Activated CD4-positive, alpha-beta memory T cell treated with anti-CD3 and anti-CD28 coated beads for 36 hours (primary cell): ENCODE results near the gene KIAA1671. TPM values are rescaled to one million over a fixed set of nuclear protein-coding genes. Genes with fewer than 3 reads are reported as not detected.

Experiments used
- CTCF ChIA-PET: fragments of 350-600 bp; sonication (Branson Sonifier 250); formaldehyde crosslinking; loops from one replicate; lab custom pipeline; 2021; ENCODE audit warnings: antibody characterized with exemption, inconsistent platforms; lab: Charles Lee
- POLR2A ChIA-PET: fragments of 350-600 bp; sonication (Branson Sonifier 250); formaldehyde crosslinking; loops from one replicate; lab custom pipeline; 2021; ENCODE audit warnings: antibody characterized with exemption; lab: Charles Lee
- DNase-seq: peaks from one replicate; pipeline ENCODE4 v3.0.0-alpha.2; 2020
- H3K27ac Mint-ChIP-seq: one replicate; pipeline ENCODE4 v1.8.0; 2021; ENCODE audit warnings: mixed read lengths
- H3K27me3 Mint-ChIP-seq: one replicate; pipeline ENCODE4 v1.8.0; 2021; ENCODE audit warnings: mixed read lengths
- H3K36me3 Mint-ChIP-seq: one replicate; pipeline ENCODE4 v1.8.0; 2021; ENCODE audit warnings: mixed read lengths
- H3K4me1 Mint-ChIP-seq: one replicate; pipeline ENCODE4 v1.8.0; 2021; ENCODE audit warnings: low read depth, mixed read lengths
- H3K4me3 Mint-ChIP-seq: one replicate; pipeline ENCODE4 v1.8.0; 2021; ENCODE audit warnings: mild to moderate bottlenecking, mixed read lengths
- H3K9me3 Mint-ChIP-seq: one replicate; pipeline ENCODE4 v1.8.0; 2021; ENCODE audit warnings: mixed read lengths
- intact Hi-C: fragments of 100-400 bp; cut with micrococcal nuclease; formaldehyde crosslinking; loops from one replicate; pipeline ENCODE4 v1.15.1; 2023
- total RNA-seq, 2 experiments: library from RNA; stranded (reverse); gene quantifications; one replicate each; pipeline ENCODE4 v1.2.3, GENCODE V29; 2021

Gene KIAA1671
- total RNA-seq, 2 experiments from 2014 or later = 6.5 to 6.8 TPM

- peaks cover 9% of the 10 kb centered on the region for H3K27me3 Mint-ChIP-seq
- no peaks in the 10 kb centered on the region for H3K36me3 Mint-ChIP-seq
- intact Hi-C loops = no loop called here
- no peak overlapping the region for H3K27ac Mint-ChIP-seq
- CTCF ChIA-PET = interaction anchor here (1.6 kb wide), 1 partner anchor 62 kb away, joined by 5 read pairs; no protein-coding TSS in a partner anchor
- no peaks in the 10 kb centered on the region for H3K9me3 Mint-ChIP-seq
- peaks cover 7% of the 10 kb centered on the region for H3K4me1 Mint-ChIP-seq
- DNase-seq = no peak
- POLR2A ChIA-PET = no interaction called here
- H3K4me3 Mint-ChIP-seq = no peak overlapping the region
Measured at GRCh38 chr22:24986816-24987215, 34.3 kb downstream of the KIAA1671 start.

GRCh38 chr22:24989135-24989534, 36.6 kb downstream of the KIAA1671 start:
- peaks cover 17% of the 10 kb centered on the region for H3K4me1 Mint-ChIP-seq
- POLR2A ChIA-PET = no interaction called here
- no peak overlapping the region for H3K27ac Mint-ChIP-seq
- DNase-seq = no peak
- CTCF ChIA-PET = no interaction called here
- no peak overlapping the region for H3K4me3 Mint-ChIP-seq
- peaks cover 18% of the 10 kb centered on the region for H3K27me3 Mint-ChIP-seq
- H3K9me3 Mint-ChIP-seq = no peaks in the 10 kb centered on the region
- no peaks in the 10 kb centered on the region for H3K36me3 Mint-ChIP-seq
- intact Hi-C loops = no loop called here

DNA sequence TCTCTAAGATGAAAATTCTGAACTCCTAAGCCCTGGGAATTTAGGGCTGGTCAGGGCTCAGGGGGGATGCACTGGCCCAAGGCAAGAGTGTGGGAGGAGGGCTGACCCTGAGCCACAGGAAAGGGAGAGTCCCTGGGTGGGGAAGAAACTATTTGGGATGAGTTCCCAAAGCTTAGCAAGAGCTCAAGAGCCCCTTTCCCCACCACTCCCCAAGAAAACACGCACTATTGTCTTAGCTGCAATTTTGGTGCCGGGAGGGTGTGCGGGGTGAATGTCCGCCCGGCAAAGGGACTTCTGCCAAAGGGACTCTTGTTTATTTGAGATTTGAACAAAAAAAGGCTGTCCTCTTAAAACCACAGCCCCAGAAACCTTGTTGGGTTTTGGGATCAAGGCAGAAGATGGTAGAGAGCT, 37.0 kb downstream of the KIAA1671 start:
- ChIA-PET POLR2A (no interaction called here), CTCF (no interaction called here)
- H3K4me3 Mint-ChIP-seq = no peak overlapping the region
- intact Hi-C loops = no loop called here
- H3K36me3 Mint-ChIP-seq = no peaks in the 10 kb centered on the region
- peaks cover 21% of the 10 kb centered on the region for H3K4me1 Mint-ChIP-seq
- H3K27me3 Mint-ChIP-seq = peaks cover 18% of the 10 kb centered on the region
- H3K27ac Mint-ChIP-seq = no peak overlapping the region
- H3K9me3 Mint-ChIP-seq = no peaks in the 10 kb centered on the region
- DNase-seq = no peak

- intact Hi-C loops = no loop called here
- H3K27me3 Mint-ChIP-seq = peaks cover 18% of the 10 kb centered on the region
- H3K27ac Mint-ChIP-seq = no peak overlapping the region
- no peak overlapping the region for H3K4me3 Mint-ChIP-seq
- ChIA-PET POLR2A (no interaction called here), CTCF (interaction anchor here (1.7 kb wide), 1 partner anchor 58 kb away, joined by 5 read pairs; no protein-coding TSS in a partner anchor)
- no peaks in the 10 kb centered on the region for H3K36me3 Mint-ChIP-seq
- DNase-seq = no peak
- no peaks in the 10 kb centered on the region for H3K9me3 Mint-ChIP-seq
- H3K4me1 Mint-ChIP-seq = peaks cover 21% of the 10 kb centered on the region
Measured at GRCh38 chr22:24990344-24990905, 37.9 kb downstream of the KIAA1671 start.

GRCh38 chr22:24992946-24993345, 40.4 kb downstream of the KIAA1671 start:
- H3K4me3 Mint-ChIP-seq = no peak overlapping the region
- DNase-seq = no peak
- H3K27me3 Mint-ChIP-seq = peaks cover 26% of the 10 kb centered on the region
- intact Hi-C loops = no loop called here
- H3K4me1 Mint-ChIP-seq = peaks cover 15% of the 10 kb centered on the region
- ChIA-PET CTCF (interaction anchor here (1.1 kb wide), 1 partner anchor 69 kb away, joined by 3 read pairs; no protein-coding TSS in a partner anchor), POLR2A (no interaction called here)
- H3K36me3 Mint-ChIP-seq = no peaks in the 10 kb centered on the region
- H3K9me3 Mint-ChIP-seq = no peaks in the 10 kb centered on the region
- H3K27ac Mint-ChIP-seq = no peak overlapping the region

DNA sequence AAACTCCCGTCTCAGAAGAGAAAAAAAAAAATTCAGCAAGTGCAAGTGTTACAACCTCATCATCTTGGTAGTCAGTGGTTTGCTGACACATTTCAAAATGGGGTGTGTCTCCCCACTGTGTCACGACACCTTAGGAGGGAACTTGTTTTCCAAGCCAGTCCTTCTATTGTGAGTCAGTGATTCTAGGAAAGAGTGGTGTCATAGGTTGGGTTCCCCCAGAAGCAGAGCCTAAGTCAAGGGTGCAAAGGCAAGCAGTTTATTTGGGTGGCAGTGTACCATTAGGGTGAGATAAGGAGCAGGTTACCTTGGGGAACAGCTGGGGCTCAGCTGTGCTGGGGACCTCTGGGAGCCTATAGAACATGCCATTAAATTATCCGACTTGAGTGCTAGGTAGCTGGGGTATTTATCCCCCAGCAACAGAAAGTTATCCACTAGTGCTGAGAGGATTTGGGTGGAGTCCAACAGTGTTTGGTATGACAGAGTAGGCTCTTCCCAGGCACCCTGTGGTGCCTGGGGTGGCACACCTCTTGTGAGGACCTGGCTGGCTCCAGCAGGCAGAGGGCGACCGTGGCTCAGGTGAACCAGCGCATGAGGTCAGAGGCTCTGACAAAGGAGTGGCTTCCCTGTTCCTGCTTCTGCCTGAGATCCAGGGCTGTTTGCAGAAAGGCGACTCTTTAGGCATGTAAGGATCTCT, 41.7 kb downstream of the KIAA1671 start:
- CTCF ChIA-PET = interaction anchor here (1.4 to 1.7 kb wide), 2 partner anchors 55 to 92 kb away, joined by 3 to 4 read pairs; no protein-coding TSS in a partner anchor
- peak; percentile 78 for DNase-seq
- H3K27ac Mint-ChIP-seq = peak overlapping the region; percentile 56
- H3K36me3 Mint-ChIP-seq = no peaks in the 10 kb centered on the region
- H3K4me1 Mint-ChIP-seq = peaks cover 15% of the 10 kb centered on the region
- POLR2A ChIA-PET = no interaction called here
- intact Hi-C loops = loop anchor here (1.0 kb wide), 2 partner anchors 42 to 61 kb away; partner anchors contain the start of gene KIAA1671
- H3K27me3 Mint-ChIP-seq = peaks cover 26% of the 10 kb centered on the region
- no peaks in the 10 kb centered on the region for H3K9me3 Mint-ChIP-seq
- H3K4me3 Mint-ChIP-seq = no peak overlapping the region

DNA sequence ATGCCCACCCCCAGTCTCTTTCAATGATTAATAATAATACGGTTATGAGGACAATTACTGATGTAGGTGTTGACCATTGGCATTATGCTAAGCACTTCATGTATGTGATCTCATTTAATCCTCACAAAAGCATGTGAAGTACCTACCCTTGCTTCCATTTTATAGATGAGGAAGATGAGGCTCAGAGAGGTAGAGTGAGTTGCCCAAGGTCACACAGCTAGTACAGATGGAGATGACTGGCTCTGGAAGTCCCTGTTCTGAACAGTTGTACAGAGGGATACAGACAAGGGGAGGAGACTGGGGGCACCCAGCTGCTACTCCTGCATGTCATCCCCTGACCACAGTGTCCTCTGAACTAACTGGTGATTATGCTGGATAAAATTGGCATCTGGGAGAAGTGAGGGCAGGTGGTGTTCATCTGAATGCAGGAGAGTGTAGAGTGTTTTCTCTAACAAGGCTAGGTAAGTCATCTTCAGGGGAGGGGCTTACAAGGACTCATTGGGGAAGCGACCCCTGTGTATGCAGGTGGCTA, 43.2 kb downstream of the KIAA1671 start:
- intact Hi-C loops = no loop called here
- H3K36me3 Mint-ChIP-seq = no peaks in the 10 kb centered on the region
- H3K27me3 Mint-ChIP-seq = peaks cover 26% of the 10 kb centered on the region
- ChIA-PET CTCF (interaction anchor here (0.6 to 2.4 kb wide), 3 partner anchors 25 to 90 kb away, joined by 3 to 6 read pairs (median 5); no protein-coding TSS in a partner anchor), POLR2A (no interaction called here)
- no peak overlapping the region for H3K27ac Mint-ChIP-seq
- H3K4me3 Mint-ChIP-seq = no peak overlapping the region
- no peak for DNase-seq
- H3K9me3 Mint-ChIP-seq = no peaks in the 10 kb centered on the region
- H3K4me1 Mint-ChIP-seq = peaks cover 15% of the 10 kb centered on the region

DNA sequence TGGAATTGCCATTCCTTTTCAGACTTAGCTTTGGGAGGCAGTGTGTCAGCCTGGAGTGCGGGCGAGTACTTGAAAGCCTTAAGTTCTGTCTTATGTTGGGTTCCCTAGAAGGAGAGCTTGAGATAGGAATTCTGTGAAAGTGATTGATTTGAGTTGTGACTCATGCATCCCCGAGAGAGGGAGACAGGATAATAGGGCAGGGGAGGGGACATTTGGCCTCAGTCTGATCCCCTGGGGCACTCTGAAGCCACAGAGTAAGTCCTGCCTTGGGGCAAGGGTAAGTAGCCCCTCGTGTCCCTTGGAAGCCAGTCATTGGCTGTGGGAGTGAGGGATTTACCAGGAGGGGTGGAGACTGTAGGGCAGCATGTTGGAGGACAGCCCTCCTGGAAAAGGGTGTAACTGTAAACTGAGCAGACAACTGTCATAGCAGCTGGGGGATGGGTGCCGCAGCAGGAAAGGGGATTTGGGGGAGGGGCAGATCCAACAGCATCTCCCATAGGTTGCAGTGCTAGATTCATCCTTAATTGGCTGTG, 44.0 kb downstream of the KIAA1671 start:
- no peak for DNase-seq
- Mint-ChIP-seq H3K4me1 (peaks cover 15% of the 10 kb centered on the region), H3K27me3 (peaks cover 25% of the 10 kb centered on the region), H3K36me3 (no peaks in the 10 kb centered on the region), H3K4me3 (no peak overlapping the region), H3K9me3 (no peaks in the 10 kb centered on the region), H3K27ac (no peak overlapping the region)
- ChIA-PET CTCF (interaction anchor here (2.4 kb wide), 1 partner anchor 52 kb away, joined by 6 read pairs; no protein-coding TSS in a partner anchor), POLR2A (no interaction called here)
- intact Hi-C loops = no loop called here

- no peaks in the 10 kb centered on the region for H3K36me3 Mint-ChIP-seq
- POLR2A ChIA-PET = no interaction called here
- H3K9me3 Mint-ChIP-seq = no peaks in the 10 kb centered on the region
Measured at GRCh38 chr22:24997023-24997422, 44.5 kb downstream of the KIAA1671 start.

DNA sequence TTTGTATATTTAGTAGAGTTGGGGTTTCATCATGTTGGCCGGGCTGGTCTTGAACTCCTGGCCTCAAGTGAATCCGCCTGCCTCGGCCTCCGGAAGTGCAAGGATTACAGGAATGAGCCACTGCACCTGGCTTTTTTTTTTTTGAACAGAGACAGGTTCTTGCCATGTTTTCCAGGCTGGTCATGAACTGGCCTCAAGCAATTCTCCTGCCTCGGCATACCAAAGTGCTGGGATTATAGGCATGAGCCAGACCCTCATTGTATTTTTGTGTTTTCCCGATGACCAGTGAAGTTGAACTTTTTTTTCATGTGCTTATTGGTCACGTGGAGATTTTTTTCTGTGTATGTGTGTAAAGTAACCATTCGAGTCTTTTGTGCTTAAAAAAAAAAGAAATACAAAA, 48.2 kb downstream of the KIAA1671 start:
- Mint-ChIP-seq H3K36me3 (no peaks in the 10 kb centered on the region), H3K27ac (no peak overlapping the region), H3K4me3 (no peak overlapping the region), H3K9me3 (peaks cover 10% of the 10 kb centered on the region), H3K4me1 (peaks cover 3% of the 10 kb centered on the region), H3K27me3 (peaks cover 13% of the 10 kb centered on the region)
- CTCF ChIA-PET = no interaction called here
- POLR2A ChIA-PET = no interaction called here
- DNase-seq = no peak
- intact Hi-C loops = no loop called here

More at GRCh38 chr22:24997023-24997422, 44.5 kb downstream of the KIAA1671 start:
- Mint-ChIP-seq H3K4me1 (peaks cover 16% of the 10 kb centered on the region), H3K27ac (no peak overlapping the region), H3K27me3 (peaks cover 20% of the 10 kb centered on the region), H3K4me3 (no peak overlapping the region)
- CTCF ChIA-PET = interaction anchor here (2.4 kb wide), 1 partner anchor 52 kb away, joined by 6 read pairs; no protein-coding TSS in a partner anchor
- DNase-seq = no peak
- intact Hi-C loops = no loop called here

DNA sequence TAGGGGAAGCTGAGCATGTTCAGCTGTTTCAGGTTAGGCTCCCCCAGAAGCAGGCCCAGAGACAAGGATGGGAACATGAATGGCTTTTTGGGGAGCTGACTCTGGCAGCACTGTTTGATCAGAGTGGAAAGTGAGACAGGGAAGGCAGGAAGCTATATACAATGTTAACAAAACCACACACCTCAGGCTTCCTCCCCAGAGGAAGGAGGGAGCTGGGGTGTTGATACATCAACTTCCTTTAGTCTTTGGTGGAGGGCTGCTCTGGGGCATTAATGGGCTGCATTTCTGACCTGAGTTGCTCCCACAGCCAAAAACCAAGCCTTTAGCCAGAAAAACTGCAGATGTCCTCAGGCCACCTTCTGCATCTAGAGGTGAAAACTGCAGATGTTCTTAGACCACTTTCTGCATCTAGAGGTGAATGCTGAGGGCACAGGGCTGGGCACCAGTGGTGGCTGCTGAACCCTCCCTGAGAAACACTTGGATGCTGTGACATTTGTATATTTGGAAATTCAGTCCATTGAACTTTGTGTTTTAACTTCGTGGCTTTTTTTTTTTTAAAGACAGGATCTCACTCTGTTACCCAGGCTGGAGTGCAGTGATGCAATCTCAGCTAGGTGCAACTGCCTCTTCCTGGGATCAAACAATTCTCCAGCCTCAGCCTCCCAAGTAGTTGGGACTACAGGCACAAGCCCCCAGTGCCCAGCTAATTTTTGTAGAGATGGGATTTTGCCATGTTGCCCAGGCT, 49.9 kb downstream of the KIAA1671 start:
- Mint-ChIP-seq H3K27me3 (peaks cover 2% of the 10 kb centered on the region), H3K9me3 (peaks cover 10% of the 10 kb centered on the region), H3K27ac (no peak overlapping the region), H3K36me3 (no peaks in the 10 kb centered on the region), H3K4me1 (peaks cover 3% of the 10 kb centered on the region), H3K4me3 (no peak overlapping the region)
- ChIA-PET CTCF (interaction anchor here (0.7 kb wide), 1 partner anchor 15 kb away, joined by 3 read pairs; no protein-coding TSS in a partner anchor), POLR2A (no interaction called here)
- no peak for DNase-seq
- intact Hi-C loops = no loop called here
